H1 (cell line): Measurements from ENCODE around the gene MOB2. TPM values are rescaled to one million over a fixed set of nuclear protein-coding genes. Genes with fewer than 3 reads are reported as not detected.

ENCODE experiments used
- JUND ChIP-seq: IDR thresholded peaks from 2 replicates; pipeline ENCODE4 v1.6.1; 2011; ENCODE audit warnings: mild to moderate bottlenecking, improper control_type of control experiment, low read length
- KDM1A ChIP-seq: fragments of 200-600, 300-600 bp; sonication (generic); IDR thresholded peaks from 2 replicates; pipeline ENCODE4 v1.7.1; 2016; ENCODE audit warnings: mild to moderate bottlenecking, low read length, borderline replicate concordance
- NRF1 ChIP-seq: IDR thresholded peaks from 2 replicates; pipeline ENCODE4 v1.6.1; 2011; ENCODE audit warnings: mild to moderate bottlenecking, low read depth, low read length, improper control_type of control experiment
- RBBP5 ChIP-seq: IDR thresholded peaks from 2 replicates; pipeline ENCODE4 v1.7.1; 2012; ENCODE audit warnings: low read depth, mild to moderate bottlenecking, inconsistent platforms, low read length, moderate library complexity, borderline replicate concordance
- RXRA ChIP-seq: IDR thresholded peaks from 2 replicates; pipeline ENCODE4 v1.6.1; 2011; ENCODE audit warnings: low read depth, mild to moderate bottlenecking, low read length, moderate library complexity; ENCODE audit not compliant: insufficient read depth
- polyA plus RNA-seq, 7 experiments: library from polyadenylated mRNA; depleted of rRNA in 3 of 7; stranded (reverse) in 5 of 7; unstranded in 2 of 7; fragments of >200 nt in 5 of 7; fragments of 200-250 nt in 2 of 7; gene quantifications; 1 replicate in 5 of 7; 2 replicates in 1 of 7; 4 replicates in 1 of 7; pipeline versions ENCODE4 v1.2.1 to v1.2.3, GENCODE V29; 2011 to 2013; ENCODE audit warnings: missing spikeins in 2 of 7, mixed read lengths in 2 of 7
- total RNA-seq: library from RNA; stranded (reverse); fragmentation: NEBNext Ultra II Directional; extraction: Animal tissue kit (Norgen Biotek cat#: 25700); gene quantifications from 2 replicates; pipeline ENCODE4 v1.2.1, GENCODE V29; 2021

MOB2 gene
- total and polyA plus RNA-seq, 2 of the 8 experiments (the other 6 are each of a cell fraction or from before 2014, with no cell fraction given): 18.6 to 28.2 TPM

- TF ChIP-seq RBBP5 (no peak), RXRA (no peak), KDM1A (no peak), JUND (no peak), NRF1 (no peak)
- TF ChIP-seq, all 59 proteins: peak for 0
Measured at GRCh38 chr11:1437500-1437899, 49.1 kb downstream of the MOB2 start (continued).
